Activated naive CD4-positive, alpha-beta T cell treated with anti-CD3 and anti-CD28 coated beads, Interleukin-2, amount 50 U/mL, for 16 hours (primary cell): ENCODE results near the gene NKX2-2.

Experiments
- DNase-seq: peaks from one replicate; pipeline ENCODE4 v3.0.0-alpha.2; 2020

Gene NKX2-2

GRCh38 chr20:21513881-21514540, at the start of gene NKX2-2:
NKX2-2 (minus strand) TSS chr20:21514064; CDS start chr20:21513669, 395 bp downstream.
- no peak for DNase-seq

- DNase-seq, result no peak
Observed at GRCh38 chr20:21562656-21563055, 48.8 kb upstream of the NKX2-2 start.

- no peak for DNase-seq
Observed at GRCh38 chr20:21559305-21559704, 45.4 kb upstream of the NKX2-2 start.

GRCh38 chr20:21557241-21558020, 43.6 kb upstream of the NKX2-2 start:
- DNase-seq, result peak; percentile 13

- DNase-seq, result no peak
Observed at GRCh38 chr20:21556398-21556797, 42.5 kb upstream of the NKX2-2 start.

GRCh38 chr20:21555470-21556120, 41.7 kb upstream of the NKX2-2 start:
- no peak for DNase-seq

GRCh38 chr20:21554985-21555384, 41.1 kb upstream of the NKX2-2 start:
- DNase-seq, result no peak

- DNase-seq, result no peak
Observed at GRCh38 chr20:21554376-21554890, 40.6 kb upstream of the NKX2-2 start.

GRCh38 chr20:21550587-21550986, 36.7 kb upstream of the NKX2-2 start:
- no peak for DNase-seq

GRCh38 chr20:21548390-21549035, 34.6 kb upstream of the NKX2-2 start:
- peak; percentile 32 for DNase-seq

- no peak for DNase-seq
Observed at GRCh38 chr20:21546355-21546754, 32.5 kb upstream of the NKX2-2 start.

GRCh38 chr20:21539512-21539911, 25.6 kb upstream of the NKX2-2 start:
- no peak for DNase-seq

- no peak for DNase-seq
Observed at GRCh38 chr20:21534886-21535285, 21.0 kb upstream of the NKX2-2 start.

GRCh38 chr20:21534453-21534852, 20.6 kb upstream of the NKX2-2 start:
- DNase-seq, result no peak

- DNase-seq, result no peak
Observed at GRCh38 chr20:21529863-21530262, 16.0 kb upstream of the NKX2-2 start.

GRCh38 chr20:21528870-21529269, 15.0 kb upstream of the NKX2-2 start:
- no peak for DNase-seq

GRCh38 chr20:21527908-21528307, 14.0 kb upstream of the NKX2-2 start:
- no peak for DNase-seq

GRCh38 chr20:21526776-21527175, 12.9 kb upstream of the NKX2-2 start:
- no peak for DNase-seq

GRCh38 chr20:21523895-21524294, 10.0 kb upstream of the NKX2-2 start:
- DNase-seq, result no peak

- no peak for DNase-seq
Observed at GRCh38 chr20:21523281-21523868, 9.5 kb upstream of the NKX2-2 start.

- DNase-seq, result no peak
Observed at GRCh38 chr20:21522481-21523280, 8.8 kb upstream of the NKX2-2 start.
